ENCODE data around the gene CACNA1C. TPM values are rescaled to one million over a fixed set of nuclear protein-coding genes. Genes with fewer than 3 reads are reported as not detected.

The CACNA1C gene
- total RNA-seq, 3 donors from 2014 or later: 2.6 to 11.8 (median 9.5) TPM

DNA sequence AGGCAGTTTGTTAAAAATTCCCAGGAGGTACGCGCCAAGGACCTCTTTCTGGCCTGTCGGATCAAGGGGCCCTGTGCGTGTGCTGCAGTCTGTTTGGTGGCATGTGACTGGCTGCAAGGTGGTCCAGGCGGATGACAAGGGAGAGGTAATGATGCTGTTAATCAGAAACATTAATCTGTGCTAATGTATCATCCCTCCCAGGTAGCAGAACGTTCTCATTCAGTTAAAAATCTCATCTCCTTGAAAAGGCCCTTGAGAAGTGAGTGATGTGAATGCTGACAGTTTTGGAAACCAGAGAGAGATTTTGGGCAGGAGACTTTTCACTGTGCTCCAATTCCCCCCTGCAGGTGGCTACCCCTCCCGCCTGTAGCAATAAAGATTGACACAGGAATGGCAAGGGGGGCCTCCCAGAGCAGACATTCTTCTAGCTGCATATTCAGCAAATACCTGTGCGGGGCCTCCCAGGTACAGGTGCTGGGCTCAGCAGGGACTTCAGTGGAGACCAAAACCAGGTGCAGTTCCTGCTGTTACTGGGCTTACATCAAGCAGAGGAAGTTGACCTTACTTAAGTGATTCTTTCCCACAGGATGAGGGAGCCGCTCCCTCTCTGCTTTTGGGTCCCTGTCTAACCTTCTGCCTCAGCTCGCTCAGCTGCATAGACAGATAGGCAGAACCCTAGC lies 364.8 kb downstream of the CACNA1C start:
- no peak for DNase-seq (ENCODE audit: low spot score in 2 of 2)
- no peaks in the 10 kb centered on the region for H3K9me3 ChIP-seq
- H3K4me3 ChIP-seq: no peak overlapping the region
- TF ChIP-seq POLR2AphosphoS5 (IDR thresholded peaks at IDR 0.05) (no peak), POLR2A (IDR thresholded peaks at IDR 0.05) (no peak)
- TF ChIP-seq, protein P1, sequence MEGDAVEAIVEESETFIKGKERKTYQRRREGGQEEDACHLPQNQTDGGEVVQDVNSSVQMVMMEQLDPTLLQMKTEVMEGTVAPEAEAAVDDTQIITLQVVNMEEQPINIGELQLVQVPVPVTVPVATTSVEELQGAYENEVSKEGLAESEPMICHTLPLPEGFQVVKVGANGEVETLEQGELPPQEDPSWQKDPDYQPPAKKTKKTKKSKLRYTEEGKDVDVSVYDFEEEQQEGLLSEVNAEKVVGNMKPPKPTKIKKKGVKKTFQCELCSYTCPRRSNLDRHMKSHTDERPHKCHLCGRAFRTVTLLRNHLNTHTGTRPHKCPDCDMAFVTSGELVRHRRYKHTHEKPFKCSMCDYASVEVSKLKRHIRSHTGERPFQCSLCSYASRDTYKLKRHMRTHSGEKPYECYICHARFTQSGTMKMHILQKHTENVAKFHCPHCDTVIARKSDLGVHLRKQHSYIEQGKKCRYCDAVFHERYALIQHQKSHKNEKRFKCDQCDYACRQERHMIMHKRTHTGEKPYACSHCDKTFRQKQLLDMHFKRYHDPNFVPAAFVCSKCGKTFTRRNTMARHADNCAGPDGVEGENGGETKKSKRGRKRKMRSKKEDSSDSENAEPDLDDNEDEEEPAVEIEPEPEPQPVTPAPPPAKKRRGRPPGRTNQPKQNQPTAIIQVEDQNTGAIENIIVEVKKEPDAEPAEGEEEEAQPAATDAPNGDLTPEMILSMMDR (IDR thresholded peaks at IDR 0.05): no peak
- intact Hi-C loops (cut with DNase I; ENCODE audit: low total_unique reads): no loop called here
- no peaks in the 10 kb centered on the region for H3K4me1 ChIP-seq
- H3K27ac ChIP-seq: no peak overlapping the region
- H3K27me3 ChIP-seq: no peaks in the 10 kb centered on the region
- no peaks in the 10 kb centered on the region for H3K36me3 ChIP-seq

DNA sequence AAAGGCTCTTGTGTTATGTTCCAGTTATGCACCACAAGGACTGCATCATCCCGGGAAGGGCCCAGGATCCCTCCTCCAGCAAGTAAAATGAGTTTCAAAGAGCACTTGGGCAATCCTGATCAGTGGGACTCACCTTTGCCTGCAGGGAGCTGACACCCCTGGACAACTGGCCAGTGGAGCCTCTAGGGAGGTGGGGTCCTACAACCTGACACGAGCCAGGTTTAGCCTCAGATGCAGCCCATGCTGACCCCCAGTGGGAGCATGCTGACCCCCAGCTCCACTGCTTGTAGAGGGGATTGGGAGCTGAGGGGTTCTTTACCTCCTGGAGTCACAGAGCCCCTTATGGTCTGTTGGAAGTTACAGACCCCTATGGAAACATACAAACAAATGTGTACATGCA lies 365.8 kb downstream of the CACNA1C start:
- H3K27ac ChIP-seq: no peak overlapping the region
- intact Hi-C loops (cut with DNase I; ENCODE audit: low total_unique reads): no loop called here
- no peaks in the 10 kb centered on the region for H3K4me1 ChIP-seq

DNA sequence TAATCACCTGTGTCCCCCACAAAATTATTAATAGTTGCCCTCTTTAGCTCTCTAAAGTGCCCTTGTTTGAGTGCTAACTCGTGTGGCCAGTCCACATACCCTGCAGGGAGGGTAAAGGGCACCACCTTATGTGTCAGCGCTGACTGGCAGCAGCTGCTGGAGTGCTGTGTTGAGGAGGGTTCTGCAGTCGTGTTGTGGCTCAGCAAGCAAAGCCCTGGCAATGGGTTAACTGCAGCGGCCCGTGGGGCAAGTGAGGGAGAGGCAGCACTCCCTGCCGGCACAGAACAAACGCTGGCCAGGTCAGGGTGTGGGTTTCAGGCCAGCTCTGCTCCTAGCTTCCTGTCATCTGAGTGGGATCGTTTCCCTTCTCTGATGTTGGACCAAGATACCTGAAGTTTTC lies 369.8 kb downstream of the CACNA1C start:
- no peaks in the 10 kb centered on the region for H3K27me3 ChIP-seq
- no peaks in the 10 kb centered on the region for H3K9me3 ChIP-seq
- no peak overlapping the region for H3K27ac ChIP-seq
- intact Hi-C loops (cut with DNase I; ENCODE audit: low total_unique reads): no loop called here
- no peak overlapping the region for H3K4me3 ChIP-seq
- TF ChIP-seq POLR2A (IDR thresholded peaks at IDR 0.05) (no peak), POLR2AphosphoS5 (IDR thresholded peaks at IDR 0.05) (no peak)
- TF ChIP-seq, protein P1 (IDR thresholded peaks at IDR 0.05): no peak
- H3K4me1 ChIP-seq: no peaks in the 10 kb centered on the region
- no peak for DNase-seq (ENCODE audit: low spot score in 2 of 2)
- no peaks in the 10 kb centered on the region for H3K36me3 ChIP-seq

More for the DNA sequence above, 365.8 kb downstream of the CACNA1C start:
- H3K36me3 ChIP-seq: no peaks in the 10 kb centered on the region
- H3K9me3 ChIP-seq: no peaks in the 10 kb centered on the region
- H3K4me3 ChIP-seq: no peak overlapping the region
- TF ChIP-seq POLR2AphosphoS5 (IDR thresholded peaks at IDR 0.05) (no peak), POLR2A (IDR thresholded peaks at IDR 0.05) (no peak)
- TF ChIP-seq, protein P1 (IDR thresholded peaks at IDR 0.05): no peak
- no peaks in the 10 kb centered on the region for H3K27me3 ChIP-seq
- DNase-seq (ENCODE audit: low spot score in 2 of 2): no peak

DNA sequence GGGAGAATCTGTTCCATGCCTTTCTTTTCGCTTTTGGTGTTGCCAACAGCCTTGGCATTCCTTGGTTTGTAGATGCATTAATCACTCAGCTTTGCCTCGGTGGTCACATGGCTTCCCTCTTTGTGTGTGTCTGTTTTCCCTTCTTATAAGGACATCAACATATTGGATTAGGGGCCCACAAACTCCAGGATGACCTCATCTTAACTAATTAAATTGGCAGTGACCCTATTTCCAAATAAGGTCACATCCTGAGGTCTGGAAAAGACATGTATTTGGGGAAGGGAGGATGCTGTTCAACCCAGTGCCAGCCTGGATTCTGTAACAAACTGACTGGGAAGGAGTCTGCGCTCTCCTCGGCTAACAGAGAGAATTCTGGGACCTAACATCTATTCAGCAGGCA lies 376.2 kb downstream of the CACNA1C start:
- H3K9me3 ChIP-seq: no peaks in the 10 kb centered on the region
- no peak overlapping the region for H3K27ac ChIP-seq
- intact Hi-C loops (cut with DNase I; ENCODE audit: low total_unique reads): no loop called here
- no peak for DNase-seq (ENCODE audit: low spot score in 2 of 2)
- H3K4me1 ChIP-seq: no peaks in the 10 kb centered on the region
- H3K4me3 ChIP-seq: no peak overlapping the region
- H3K36me3 ChIP-seq: no peaks in the 10 kb centered on the region
- no peaks in the 10 kb centered on the region for H3K27me3 ChIP-seq
- TF ChIP-seq POLR2A (IDR thresholded peaks at IDR 0.05): no peak
- no peak for TF ChIP-seq POLR2AphosphoS5 (IDR thresholded peaks at IDR 0.05)
- TF ChIP-seq, protein P1 (IDR thresholded peaks at IDR 0.05): no peak

DNA sequence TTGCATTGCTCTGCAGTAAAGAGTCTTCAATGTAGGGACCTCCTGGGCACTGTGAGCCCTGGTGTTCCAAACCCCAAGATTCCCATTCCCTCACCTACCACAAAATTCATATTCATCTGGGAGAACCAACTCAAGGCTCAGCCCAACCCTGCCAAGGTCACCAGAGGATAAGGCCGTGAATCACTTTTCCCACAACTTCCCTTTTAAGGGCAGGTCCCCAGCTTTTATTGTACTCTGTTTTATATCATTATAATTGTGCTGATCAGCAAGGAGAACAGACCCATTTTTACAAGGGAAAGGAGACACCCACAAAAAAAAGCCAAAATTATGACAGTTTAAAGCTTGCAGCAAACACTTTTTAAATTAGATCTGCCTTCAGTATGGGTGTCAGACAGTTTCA lies 379.0 kb downstream of the CACNA1C start:
- no peak for TF ChIP-seq POLR2AphosphoS5 (IDR thresholded peaks at IDR 0.05)
- TF ChIP-seq POLR2A (IDR thresholded peaks at IDR 0.05): no peak
- TF ChIP-seq, protein P1 (IDR thresholded peaks at IDR 0.05): no peak
- no peaks in the 10 kb centered on the region for H3K4me1 ChIP-seq
- no peak overlapping the region for H3K4me3 ChIP-seq
- no peak for DNase-seq (ENCODE audit: low spot score in 2 of 2)
- no peaks in the 10 kb centered on the region for H3K27me3 ChIP-seq
- H3K27ac ChIP-seq: no peak overlapping the region
- intact Hi-C loops (cut with DNase I; ENCODE audit: low total_unique reads): no loop called here
- H3K36me3 ChIP-seq: no peaks in the 10 kb centered on the region
- no peaks in the 10 kb centered on the region for H3K9me3 ChIP-seq
